ENCODE measurements around the gene CRYBA1. TPM values are rescaled to one million over a fixed set of nuclear protein-coding genes. Genes with fewer than 3 reads are reported as not detected.

CRYBA1 gene
- polyA plus RNA-seq, 1 donor (not counting 4 experiments of a cell fraction or from before 2014, with no cell fraction given), result not detected

GRCh38 chr17:29243792-29244191 is 2.9 kb upstream of the CRYBA1 start:
- no peaks in the 10 kb centered on the region for H4K20me1 ChIP-seq (ENCODE audit: control insufficient read depth, extremely low read depth, insufficient read depth, low read length)
- H3K9me3 ChIP-seq (ENCODE audit: control insufficient read depth, low read depth, low read length), result no peaks in the 10 kb centered on the region
- TF ChIP-seq EZH2 (IDR thresholded peaks at IDR 0.05; ENCODE audit: low read length) (no peak), CTCF (optimal IDR thresholded peaks at IDR 0.05 in 1 of 3, IDR thresholded peaks at IDR 0.05 in 1 of 3, conservative IDR thresholded peaks at IDR 0.05 in 1 of 3; ENCODE audit: extremely low read depth in 1 of 3, insufficient read depth in 2 of 3, low read length in 3 of 3) (peak; percentile 54 to 67 (median 66))
- no peak overlapping the region for H2AFZ ChIP-seq (ENCODE audit: control insufficient read depth, low read length)
- peak; percentile 67 for FAIRE-seq
- no peaks in the 10 kb centered on the region for H3K27me3 ChIP-seq (ENCODE audit: control insufficient read depth, extremely low read depth, insufficient read depth, low read length)
- no peaks in the 10 kb centered on the region for H3K9me1 ChIP-seq (ENCODE audit: control insufficient read depth, extremely low read depth, insufficient read depth, low read length)
- no peaks in the 10 kb centered on the region for H3K79me2 ChIP-seq (ENCODE audit: control insufficient read depth, insufficient read depth, low read length)
- no peak for DNase-seq (ENCODE audit: low read depth, low spot score)
- peaks cover 29% of the 10 kb centered on the region for H3K4me1 ChIP-seq (ENCODE audit: control insufficient read depth, extremely low read depth, insufficient read depth, low read length)
- H3K9ac ChIP-seq (ENCODE audit: control insufficient read depth, extremely low read depth, insufficient read depth, low read length), result no peak overlapping the region
- no peak overlapping the region for H3K4me2 ChIP-seq (ENCODE audit: control insufficient read depth, extremely low read depth, insufficient read depth, low read depth, low read length)
- H3K27ac ChIP-seq (ENCODE audit: control insufficient read depth, insufficient read depth, low read length), result no peak overlapping the region
- dilution Hi-C loops (cut with MboI; ENCODE audit: extremely low pct_ligation_motif_present, low sequenced_read_pairs), result no loop called here
- H3K4me3 ChIP-seq (ENCODE audit: control insufficient read depth in 2 of 3, extremely low read depth in 1 of 3, insufficient read depth in 2 of 3, low read depth in 1 of 3, low read length in 3 of 3), result no peak overlapping the region
- H3K36me3 ChIP-seq (ENCODE audit: control insufficient read depth in 2 of 2, extremely low read depth in 1 of 2, insufficient read depth in 2 of 2, low read length in 2 of 2), result no peaks in the 10 kb centered on the region

GRCh38 chr17:29245401-29245800 is 1.3 kb upstream of the CRYBA1 start:
- Histone ChIP-seq H3K9me1 (ENCODE audit: control insufficient read depth, extremely low read depth, insufficient read depth, low read length) (no peaks in the 10 kb centered on the region), H3K4me2 (ENCODE audit: control insufficient read depth, extremely low read depth, insufficient read depth, low read depth, low read length) (no peak overlapping the region), H3K27ac (ENCODE audit: control insufficient read depth, insufficient read depth, low read length) (no peak overlapping the region), H3K9me3 (ENCODE audit: control insufficient read depth, low read depth, low read length) (no peaks in the 10 kb centered on the region), H4K20me1 (ENCODE audit: control insufficient read depth, extremely low read depth, insufficient read depth, low read length) (no peaks in the 10 kb centered on the region), H3K4me1 (ENCODE audit: control insufficient read depth, extremely low read depth, insufficient read depth, low read length) (peaks cover 25% of the 10 kb centered on the region), H3K4me3 (ENCODE audit: control insufficient read depth in 2 of 3, extremely low read depth in 1 of 3, insufficient read depth in 2 of 3, low read depth in 1 of 3, low read length in 3 of 3) (no peak overlapping the region), H3K36me3 (ENCODE audit: control insufficient read depth in 2 of 2, extremely low read depth in 1 of 2, insufficient read depth in 2 of 2, low read length in 2 of 2) (no peaks in the 10 kb centered on the region), H3K9ac (ENCODE audit: control insufficient read depth, extremely low read depth, insufficient read depth, low read length) (no peak overlapping the region), H2AFZ (ENCODE audit: control insufficient read depth, low read length) (no peak overlapping the region), H3K79me2 (ENCODE audit: control insufficient read depth, insufficient read depth, low read length) (no peaks in the 10 kb centered on the region), H3K27me3 (ENCODE audit: control insufficient read depth, extremely low read depth, insufficient read depth, low read length) (no peaks in the 10 kb centered on the region)
- FAIRE-seq (no peak), DNase-seq (ENCODE audit: low read depth, low spot score) (no peak)
- dilution Hi-C loops (cut with MboI; ENCODE audit: extremely low pct_ligation_motif_present, low sequenced_read_pairs), result no loop called here
- no peak for TF ChIP-seq EZH2 (IDR thresholded peaks at IDR 0.05; ENCODE audit: low read length)
- no peak for TF ChIP-seq CTCF (optimal IDR thresholded peaks at IDR 0.05 in 1 of 3, IDR thresholded peaks at IDR 0.05 in 1 of 3, conservative IDR thresholded peaks at IDR 0.05 in 1 of 3; ENCODE audit: extremely low read depth in 1 of 3, insufficient read depth in 2 of 3, low read length in 3 of 3)

Measured in keratinocyte (primary cell).